ENCODE results near the gene CYP3A4. TPM values are rescaled to one million over a fixed set of nuclear protein-coding genes. Genes with fewer than 3 reads are reported as not detected.
"Not testable (repeated sequence)": the region's sequence is repeated elsewhere in the genome, so short reads cannot be mapped to it uniquely, and the experiment has no call there.

Gene CYP3A4
- polyA plus RNA-seq, 4 donors = 10.4 to 310 (median 97.5) TPM

DNA sequence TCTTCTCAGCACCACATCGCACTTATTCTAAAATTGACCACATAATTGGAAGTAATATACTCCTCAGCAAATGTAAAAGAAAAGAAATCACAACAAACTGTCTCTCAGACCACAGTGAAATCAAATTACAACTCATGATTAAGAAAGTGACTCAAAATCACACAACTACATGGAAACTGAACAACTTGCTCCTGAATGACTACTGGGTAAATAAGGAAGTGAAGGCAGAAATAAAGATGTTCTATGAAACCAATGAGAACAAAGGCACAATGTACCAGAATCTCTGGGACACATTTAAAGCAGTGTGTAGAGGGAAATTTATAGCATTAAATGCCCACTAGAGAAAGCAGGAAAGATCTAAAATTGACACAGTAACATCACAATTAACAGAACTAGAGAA, 10.6 kb downstream of the CYP3A4 start:
- not testable (repeated sequence) for H3K9me3 ChIP-seq (ENCODE audit: control insufficient read depth in 2 of 2, insufficient read depth in 1 of 2, low read depth in 1 of 2, low read length in 1 of 2); H3K27me3 ChIP-seq (ENCODE audit: control insufficient read depth in 3 of 3, insufficient read depth in 3 of 3, low read length in 3 of 3); H3K36me3 ChIP-seq (ENCODE audit: control insufficient read depth in 3 of 3, insufficient read depth in 2 of 3, low read depth in 1 of 3, low read length in 3 of 3); DNase-seq; FAIRE-seq; H3K4me3 ChIP-seq (ENCODE audit: low read depth in 1 of 3, low read length in 3 of 3)
- WGBS, 3 donors = 80 to 84% (median 80%) methylated on average over 1 of the region's 1 CpG
- Histone ChIP-seq H3K27ac (ENCODE audit: low read depth in 1 of 3, low read length in 2 of 3) (peak overlapping the region in 1 of 3 donors; percentile 44), H3K4me1 (ENCODE audit: control insufficient read depth in 3 of 3, insufficient read depth in 2 of 3, low read depth in 1 of 3, low read length in 2 of 3) (peaks cover 0 to 17% (median 4%) of the 10 kb centered on the region in 3 donors)

DNA sequence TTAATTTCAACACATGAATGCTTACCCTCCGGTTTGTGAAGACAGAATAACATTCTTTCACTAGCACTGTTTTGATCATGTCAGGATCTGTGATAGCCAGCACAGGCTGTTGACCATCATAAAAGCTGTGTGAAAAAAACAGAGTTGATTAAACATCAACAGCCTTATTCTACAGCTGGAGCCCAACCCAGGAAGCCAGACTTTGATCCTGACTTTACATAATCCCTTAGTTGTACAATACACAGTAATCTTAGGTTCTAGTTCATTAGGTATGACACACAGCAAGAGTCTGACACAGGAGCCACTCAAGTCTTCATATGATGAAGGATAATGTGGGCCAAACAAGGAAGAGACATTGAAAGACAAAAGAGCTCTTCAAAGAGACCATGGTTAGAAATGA, 11.4 kb downstream of the CYP3A4 start:
- no peaks in the 10 kb centered on the region for H3K27me3 ChIP-seq (ENCODE audit: control insufficient read depth in 3 of 3, insufficient read depth in 3 of 3, low read length in 3 of 3)
- H3K36me3 ChIP-seq (ENCODE audit: control insufficient read depth in 3 of 3, insufficient read depth in 2 of 3, low read depth in 1 of 3, low read length in 3 of 3) = peaks cover 0 to 4% (median 0%) of the 10 kb centered on the region in 3 donors
- DNase-seq (peak; percentile 89 to 95), FAIRE-seq (no peak)
- H3K4me1 ChIP-seq (ENCODE audit: control insufficient read depth in 3 of 3, insufficient read depth in 2 of 3, low read depth in 1 of 3, low read length in 2 of 3) = peaks cover 0 to 15% (median under 1%) of the 10 kb centered on the region in 3 donors
- H3K4me3 ChIP-seq (ENCODE audit: low read depth in 1 of 3, low read length in 3 of 3) = no peak overlapping the region
- 14 to 67% (median 21%) methylated on average over 1 of the region's 1 CpG for WGBS, 3 donors
- H3K9me3 ChIP-seq (ENCODE audit: control insufficient read depth in 2 of 2, insufficient read depth in 1 of 2, low read depth in 1 of 2, low read length in 1 of 2) = no peaks in the 10 kb centered on the region
- peak overlapping the region; percentile 11 to 80 (median 58) for H3K27ac ChIP-seq (ENCODE audit: low read depth in 1 of 3, low read length in 2 of 3)

DNA sequence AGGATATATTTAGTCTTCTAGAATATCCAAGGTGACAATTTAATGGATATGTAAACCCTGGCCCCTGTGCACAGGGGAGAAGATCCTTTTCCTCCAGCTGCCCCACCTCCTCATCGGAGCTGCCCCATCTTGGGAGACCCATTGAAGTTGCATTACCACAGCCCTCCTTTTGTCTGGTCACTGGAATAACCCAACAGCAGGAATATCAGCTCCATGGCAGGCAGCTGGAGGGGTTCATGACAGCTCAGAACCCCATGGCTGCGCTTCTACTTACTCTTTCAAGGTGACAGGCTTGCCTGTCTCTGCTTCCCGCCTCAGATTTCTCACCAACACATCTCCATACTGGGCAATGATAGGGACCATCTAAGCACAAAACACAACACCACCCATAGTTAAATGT, 14.5 kb downstream of the CYP3A4 start:
- not testable (repeated sequence) for DNase-seq; H3K4me3 ChIP-seq (ENCODE audit: low read depth in 1 of 3, low read length in 3 of 3); H3K27ac ChIP-seq (ENCODE audit: low read depth in 1 of 3, low read length in 2 of 3); FAIRE-seq; H3K27me3 ChIP-seq (ENCODE audit: control insufficient read depth in 3 of 3, insufficient read depth in 3 of 3, low read length in 3 of 3); H3K36me3 ChIP-seq (ENCODE audit: control insufficient read depth in 3 of 3, insufficient read depth in 2 of 3, low read depth in 1 of 3, low read length in 3 of 3); H3K9me3 ChIP-seq (ENCODE audit: control insufficient read depth in 2 of 2, insufficient read depth in 1 of 2, low read depth in 1 of 2, low read length in 1 of 2)
- H3K4me1 ChIP-seq (ENCODE audit: control insufficient read depth in 3 of 3, insufficient read depth in 2 of 3, low read depth in 1 of 3, low read length in 2 of 3) = peaks cover 0 to 10% (median 0%) of the 10 kb centered on the region in 3 donors
- WGBS, 3 donors = 92 to 96% (median 93%) methylated on average over 3 of the region's 3 CpGs

DNA sequence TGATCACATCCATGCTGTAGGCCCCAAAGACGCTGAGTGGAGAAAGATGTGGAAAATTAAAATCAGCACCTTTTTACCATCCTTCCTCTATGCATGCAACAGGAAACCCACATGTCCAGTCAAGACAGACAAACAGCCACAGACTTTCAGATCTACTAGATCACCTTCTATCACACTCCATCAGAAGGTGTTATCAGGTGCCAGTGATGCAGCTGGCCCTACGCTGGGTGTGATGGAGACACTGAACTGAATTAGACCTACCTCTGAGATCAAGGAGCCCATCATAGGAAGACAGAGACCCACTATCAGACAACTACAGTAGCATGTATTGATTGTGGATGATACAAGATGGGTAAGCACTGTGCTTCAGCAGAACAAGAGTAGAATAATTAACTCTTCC, 15.5 kb downstream of the CYP3A4 start:
- WGBS, 3 donors = 85 to 98% (median 89%) methylated on average over 2 of the region's 2 CpGs
- no peak for FAIRE-seq
- Histone ChIP-seq H3K4me3 (ENCODE audit: low read depth in 1 of 3, low read length in 3 of 3) (no peak overlapping the region), H3K4me1 (ENCODE audit: control insufficient read depth in 3 of 3, insufficient read depth in 2 of 3, low read depth in 1 of 3, low read length in 2 of 3) (peaks cover 0 to 10% (median 0%) of the 10 kb centered on the region in 3 donors), H3K9me3 (ENCODE audit: control insufficient read depth in 2 of 2, insufficient read depth in 1 of 2, low read depth in 1 of 2, low read length in 1 of 2) (no peaks in the 10 kb centered on the region), H3K27ac (ENCODE audit: low read depth in 1 of 3, low read length in 2 of 3) (no peak overlapping the region), H3K27me3 (ENCODE audit: control insufficient read depth in 3 of 3, insufficient read depth in 3 of 3, low read length in 3 of 3) (no peaks in the 10 kb centered on the region), H3K36me3 (ENCODE audit: control insufficient read depth in 3 of 3, insufficient read depth in 2 of 3, low read depth in 1 of 3, low read length in 3 of 3) (peaks cover 0 to 11% (median 0%) of the 10 kb centered on the region in 3 donors)
- DNase-seq = no peak

DNA sequence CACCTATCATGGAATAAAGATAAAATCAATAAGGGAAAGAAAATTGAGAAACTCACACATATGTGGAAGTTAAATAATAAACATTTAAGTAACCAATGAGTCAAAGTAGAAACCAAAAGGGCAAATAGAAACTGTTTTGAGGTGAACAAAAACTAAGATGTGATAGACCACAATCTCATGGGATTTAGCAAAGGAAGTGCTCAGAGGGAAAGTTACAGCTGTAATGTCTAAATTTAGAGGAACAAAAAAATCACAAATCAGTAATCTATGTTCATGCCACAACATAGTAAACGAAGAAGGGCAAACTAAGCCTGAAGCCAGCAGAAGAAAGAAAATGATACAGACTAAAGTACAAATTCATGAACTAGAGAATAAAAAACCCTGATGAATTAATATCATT, 16.3 kb downstream of the CYP3A4 start:
- FAIRE-seq (no peak), DNase-seq (no peak)
- Histone ChIP-seq H3K9me3 (ENCODE audit: control insufficient read depth in 2 of 2, insufficient read depth in 1 of 2, low read depth in 1 of 2, low read length in 1 of 2) (no peaks in the 10 kb centered on the region), H3K27me3 (ENCODE audit: control insufficient read depth in 3 of 3, insufficient read depth in 3 of 3, low read length in 3 of 3) (no peaks in the 10 kb centered on the region), H3K36me3 (ENCODE audit: control insufficient read depth in 3 of 3, insufficient read depth in 2 of 3, low read depth in 1 of 3, low read length in 3 of 3) (peaks cover 0 to 16% (median 0%) of the 10 kb centered on the region in 3 donors), H3K4me3 (ENCODE audit: low read depth in 1 of 3, low read length in 3 of 3) (no peak overlapping the region), H3K4me1 (ENCODE audit: control insufficient read depth in 3 of 3, insufficient read depth in 2 of 3, low read depth in 1 of 3, low read length in 2 of 3) (peaks cover 0 to 7% (median 0%) of the 10 kb centered on the region in 3 donors), H3K27ac (ENCODE audit: low read depth in 1 of 3, low read length in 2 of 3) (no peak overlapping the region)
- 43 to 94% (median 60%) methylated on average over 1 of the region's 1 CpG for WGBS, 3 donors

DNA sequence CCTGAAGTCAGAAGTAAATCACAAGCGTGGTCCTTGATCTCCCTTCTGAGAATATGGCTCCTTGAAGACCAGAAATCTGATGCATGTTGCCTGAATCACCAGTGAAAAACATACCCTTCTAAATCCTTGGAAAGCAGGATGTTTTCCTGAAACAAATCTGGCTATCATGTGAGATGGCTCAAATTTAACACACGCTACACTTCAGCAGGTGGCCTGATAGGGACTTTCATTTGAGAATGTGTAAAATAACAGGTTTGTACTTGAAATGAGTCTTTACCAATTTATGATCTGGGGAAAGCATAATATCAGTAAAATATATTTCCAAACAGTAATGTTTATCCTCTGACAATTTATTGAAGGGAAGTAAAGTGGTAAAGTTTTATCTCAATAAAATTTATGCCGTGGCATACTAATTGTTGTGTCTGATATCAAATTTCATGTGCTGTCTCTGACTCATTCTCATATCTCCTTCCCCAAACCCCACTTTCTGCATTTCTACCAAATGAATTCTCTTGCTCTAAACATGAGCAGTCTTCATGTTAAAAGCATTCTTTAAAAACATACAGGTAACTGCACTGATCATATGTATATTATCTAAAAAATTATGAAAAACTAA, 17.4 kb downstream of the CYP3A4 start:
- DNase-seq (no peak), FAIRE-seq (no peak)
- no peaks in the 10 kb centered on the region for H3K9me3 ChIP-seq (ENCODE audit: control insufficient read depth in 2 of 2, insufficient read depth in 1 of 2, low read depth in 1 of 2, low read length in 1 of 2)
- H3K36me3 ChIP-seq (ENCODE audit: control insufficient read depth in 3 of 3, insufficient read depth in 2 of 3, low read depth in 1 of 3, low read length in 3 of 3) = peaks cover 0 to 17% (median 0%) of the 10 kb centered on the region in 3 donors
- no peak overlapping the region for H3K27ac ChIP-seq (ENCODE audit: low read depth in 1 of 3, low read length in 2 of 3)
- WGBS, 3 donors = 68 to 81% (median 79%) methylated on average over 3 of the region's 3 CpGs
- no peaks in the 10 kb centered on the region for H3K4me1 ChIP-seq (ENCODE audit: control insufficient read depth in 3 of 3, insufficient read depth in 2 of 3, low read depth in 1 of 3, low read length in 2 of 3)
- no peaks in the 10 kb centered on the region for H3K27me3 ChIP-seq (ENCODE audit: control insufficient read depth in 3 of 3, insufficient read depth in 3 of 3, low read length in 3 of 3)
- H3K4me3 ChIP-seq (ENCODE audit: low read depth in 1 of 3, low read length in 3 of 3) = no peak overlapping the region

DNA sequence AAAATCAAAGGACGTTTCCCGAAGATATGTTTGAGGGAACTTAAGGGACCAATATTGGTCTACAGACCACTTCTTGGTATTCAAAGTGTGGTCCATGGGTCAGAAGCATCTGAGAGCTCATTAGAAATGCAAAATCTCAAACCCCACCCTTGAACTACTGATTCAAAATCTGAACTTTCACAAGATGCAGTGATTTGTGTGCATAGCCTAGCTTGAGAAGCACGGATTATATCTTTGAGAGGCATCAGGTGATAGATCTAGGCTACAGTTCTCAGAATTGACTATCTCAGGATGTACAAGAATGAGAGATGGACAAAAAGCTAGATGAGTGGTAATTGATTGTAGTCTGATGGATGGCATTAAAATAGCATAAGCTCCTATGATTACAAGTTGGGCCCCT, 19.5 kb downstream of the CYP3A4 start:
- H3K4me3 ChIP-seq (ENCODE audit: low read depth in 1 of 3, low read length in 3 of 3) = no peak overlapping the region
- H3K36me3 ChIP-seq (ENCODE audit: control insufficient read depth in 3 of 3, insufficient read depth in 2 of 3, low read depth in 1 of 3, low read length in 3 of 3) = peaks cover 0 to 14% (median 0%) of the 10 kb centered on the region in 3 donors
- no peaks in the 10 kb centered on the region for H3K9me3 ChIP-seq (ENCODE audit: control insufficient read depth in 2 of 2, insufficient read depth in 1 of 2, low read depth in 1 of 2, low read length in 1 of 2)
- 88 to 91% (median 89%) methylated on average over 3 of the region's 3 CpGs for WGBS, 3 donors
- H3K4me1 ChIP-seq (ENCODE audit: control insufficient read depth in 3 of 3, insufficient read depth in 2 of 3, low read depth in 1 of 3, low read length in 2 of 3) = peaks cover 0 to 8% (median 0%) of the 10 kb centered on the region in 3 donors
- FAIRE-seq = no peak
- H3K27ac ChIP-seq (ENCODE audit: low read depth in 1 of 3, low read length in 2 of 3) = no peak overlapping the region
- no peak for DNase-seq
- no peaks in the 10 kb centered on the region for H3K27me3 ChIP-seq (ENCODE audit: control insufficient read depth in 3 of 3, insufficient read depth in 3 of 3, low read length in 3 of 3)

DNA sequence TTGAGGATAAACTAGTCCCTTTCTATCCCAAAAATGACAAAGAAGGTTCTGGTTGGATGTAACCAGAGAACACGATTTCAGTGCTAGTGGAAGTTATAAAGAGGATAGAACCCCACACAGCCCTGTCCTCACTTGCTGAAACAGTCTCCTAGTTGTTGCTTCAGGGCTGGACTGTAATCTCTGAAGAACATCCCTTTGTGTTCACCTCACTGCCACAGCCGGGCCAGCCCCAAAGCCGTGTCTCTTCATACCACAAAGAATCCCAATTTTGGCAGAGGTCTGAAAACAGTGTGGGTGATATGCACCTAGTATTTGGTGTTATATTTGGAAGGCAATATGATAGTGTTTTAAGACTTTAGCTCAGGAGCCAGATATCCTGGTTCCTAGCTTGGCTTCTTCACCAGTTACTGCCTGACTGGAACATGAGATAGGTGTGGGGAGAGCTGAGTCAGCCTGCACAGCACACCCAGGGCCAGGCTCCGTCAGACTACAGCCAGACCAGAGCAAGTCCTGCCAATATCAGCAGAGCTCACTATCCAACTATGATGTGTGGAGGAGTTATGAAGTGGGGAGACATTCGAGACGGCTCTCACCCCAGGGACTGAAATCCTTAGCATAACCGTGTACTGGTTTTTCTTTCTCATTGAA, 21.2 kb downstream of the CYP3A4 start:
- Histone ChIP-seq H3K36me3 (ENCODE audit: control insufficient read depth in 3 of 3, insufficient read depth in 2 of 3, low read depth in 1 of 3, low read length in 3 of 3) (peaks cover 0 to 14% (median 0%) of the 10 kb centered on the region in 3 donors), H3K4me1 (ENCODE audit: control insufficient read depth in 3 of 3, insufficient read depth in 2 of 3, low read depth in 1 of 3, low read length in 2 of 3) (peaks cover 0 to 8% (median 0%) of the 10 kb centered on the region in 3 donors), H3K4me3 (ENCODE audit: low read depth in 1 of 3, low read length in 3 of 3) (no peak overlapping the region), H3K27ac (ENCODE audit: low read depth in 1 of 3, low read length in 2 of 3) (no peak overlapping the region), H3K9me3 (ENCODE audit: control insufficient read depth in 2 of 2, insufficient read depth in 1 of 2, low read depth in 1 of 2, low read length in 1 of 2) (no peaks in the 10 kb centered on the region), H3K27me3 (ENCODE audit: control insufficient read depth in 3 of 3, insufficient read depth in 3 of 3, low read length in 3 of 3) (no peaks in the 10 kb centered on the region)
- WGBS, 3 donors = 82 to 89% (median 86%) methylated on average over 7 of the region's 7 CpGs
- FAIRE-seq (no peak), DNase-seq (no peak)
